ENCODE results near the gene NLGN3. TPM values are rescaled to one million over a fixed set of nuclear protein-coding genes. Genes with fewer than 3 reads are reported as not detected.
"Not testable (repeated sequence)": the region's sequence is repeated elsewhere in the genome, so short reads cannot be mapped to it uniquely, and the experiment has no call there.

The NLGN3 gene
- total RNA-seq, 6 donors from 2014 or later: 0.20 to 1.0 (median 0.61) TPM; not detected in 1

- H3K4me1 ChIP-seq: peaks cover 0 to 6% (median 2%) of the 10 kb centered on the region in 4 donors
- ATAC-seq (ENCODE audit: low FRiP score in 2 of 2) (peak; percentile 64 to 73), DNase-seq (peak in 1 of 2 donors; percentile 51)
- H3K9me3 ChIP-seq: no peaks in the 10 kb centered on the region
- no peaks in the 10 kb centered on the region for H3K36me3 ChIP-seq
- H3K4me3 ChIP-seq: no peak overlapping the region
- H3K27me3 ChIP-seq: no peaks in the 10 kb centered on the region
- no peak overlapping the region for H3K27ac ChIP-seq
- TF ChIP-seq CTCF (IDR thresholded peaks at IDR 0.05) (peak; percentile 47 to 71 (median 68)), POLR2A (IDR thresholded peaks at IDR 0.05) (no peak), EP300 (IDR thresholded peaks at IDR 0.05) (no peak), POLR2AphosphoS5 (IDR thresholded peaks at IDR 0.05) (no peak)
- 0 to 2% methylated on average over 3 to 4 of the region's 4 CpGs for WGBS, 2 donors
Measured at GRCh38 chrX:71178908-71179307, 34.3 kb downstream of the NLGN3 start.

GRCh38 chrX:71180579-71181265, 36.1 kb downstream of the NLGN3 start:
- H3K36me3 ChIP-seq; H3K27ac ChIP-seq; H3K4me1 ChIP-seq; DNase-seq; H3K27me3 ChIP-seq; H3K4me3 ChIP-seq; ATAC-seq (ENCODE audit: low FRiP score in 2 of 2); H3K9me3 ChIP-seq: not testable (repeated sequence)
- 86 to 91% methylated on average over 9 of the region's 9 CpGs for WGBS, 2 donors

GRCh38 chrX:71181558-71181909, 36.9 kb downstream of the NLGN3 start:
- Histone ChIP-seq H3K27me3 (no peaks in the 10 kb centered on the region), H3K27ac (peak overlapping the region; percentile 83 to 93 (median 90)), H3K4me3 (peak overlapping the region in 3 of 4 donors; percentile 39 to 56 (median 52)), H3K9me3 (no peaks in the 10 kb centered on the region), H3K4me1 (peaks cover 0 to 6% (median 2%) of the 10 kb centered on the region in 4 donors), H3K36me3 (no peaks in the 10 kb centered on the region)
- 4 to 45% methylated on average over 10 of the region's 10 CpGs for WGBS, 2 donors
- DNase-seq (no peak), ATAC-seq (ENCODE audit: low FRiP score in 2 of 2) (peak in 1 of 2 donors; percentile 47)
- TF ChIP-seq POLR2A (IDR thresholded peaks at IDR 0.05): no peak

- Histone ChIP-seq H3K9me3 (no peaks in the 10 kb centered on the region), H3K4me1 (peaks cover 0 to 6% (median 2%) of the 10 kb centered on the region in 4 donors), H3K36me3 (no peaks in the 10 kb centered on the region), H3K4me3 (peak overlapping the region in 3 of 4 donors; percentile 39 to 56 (median 52)), H3K27me3 (no peaks in the 10 kb centered on the region), H3K27ac (peak overlapping the region; percentile 83 to 93 (median 90))
- TF ChIP-seq CTCF (IDR thresholded peaks at IDR 0.05) (no peak), POLR2A (IDR thresholded peaks at IDR 0.05) (peak in 2 of 4 donors; percentile 67 to 82), EP300 (IDR thresholded peaks at IDR 0.05) (no peak), POLR2AphosphoS5 (IDR thresholded peaks at IDR 0.05) (peak; percentile 40 to 83)
- 2 to 37% methylated on average over 36 to 42 of the region's 42 CpGs for WGBS, 2 donors
- peak; percentile 92 to 97 for ATAC-seq (ENCODE audit: low FRiP score in 2 of 2)
- DNase-seq: peak; percentile 85 to 89
Measured at GRCh38 chrX:71181910-71182799, 37.5 kb downstream of the NLGN3 start.

GRCh38 chrX:71182871-71183270, 38.2 kb downstream of the NLGN3 start:
- peaks cover 0 to 6% (median 2%) of the 10 kb centered on the region in 4 donors for H3K4me1 ChIP-seq
- H3K36me3 ChIP-seq: no peaks in the 10 kb centered on the region
- peak overlapping the region; percentile 83 to 93 (median 90) for H3K27ac ChIP-seq
- DNase-seq (no peak), ATAC-seq (ENCODE audit: low FRiP score in 2 of 2) (no peak)
- peak overlapping the region in 3 of 4 donors; percentile 39 to 56 (median 52) for H3K4me3 ChIP-seq
- H3K27me3 ChIP-seq: no peaks in the 10 kb centered on the region
- no peak for TF ChIP-seq CTCF (IDR thresholded peaks at IDR 0.05)
- TF ChIP-seq EP300 (IDR thresholded peaks at IDR 0.05): no peak
- no peak for TF ChIP-seq POLR2AphosphoS5 (IDR thresholded peaks at IDR 0.05)
- TF ChIP-seq POLR2A (IDR thresholded peaks at IDR 0.05): no peak
- H3K9me3 ChIP-seq: no peaks in the 10 kb centered on the region
- WGBS, 2 donors: 20 to 56% methylated on average over 1 to 2 of the region's 2 CpGs
